Measurements from ENCODE around the gene SDCBP2. TPM values are rescaled to one million over a fixed set of nuclear protein-coding genes. Genes with fewer than 3 reads are reported as not detected.

The SDCBP2 gene
- total RNA-seq, 1 experiment from 2014 or later: 1.9 TPM

GRCh38 chr20:1363522-1363921 lies 34.6 kb upstream of the SDCBP2 start:
- no peaks in the 10 kb centered on the region for H3K79me2 ChIP-seq (ENCODE audit: insufficient read depth, low read length)
- no CpG with 5 or more reads among the region's 5 CpGs for WGBS (ENCODE audit: extremely low coverage, insufficient read length, low lambda C conversion rate)
- no peak overlapping the region for H3K4me3 Mint-ChIP-seq
- H3K23me2 ChIP-seq (ENCODE audit: insufficient read length, low read depth, low read length, poor library complexity, severe bottlenecking): no peaks in the 10 kb centered on the region
- no peak overlapping the region for H2AK5ac ChIP-seq (ENCODE audit: insufficient read length, low read length)
- H3K27me3 Mint-ChIP-seq (ENCODE audit: low read depth): no peaks in the 10 kb centered on the region
- DNase-seq: no peak
- no peak overlapping the region for H2BK15ac ChIP-seq (ENCODE audit: low read depth, low read length)
- peaks cover 22 to 37% (median 37%) of the 10 kb centered on the region in 3 experiments for H3K36me3 Mint-ChIP-seq (ENCODE audit: insufficient read depth in 1 of 3, low read depth in 3 of 3)
- no peak overlapping the region for H3K56ac ChIP-seq (ENCODE audit: insufficient read length, low read depth, low read length)
- no peaks in the 10 kb centered on the region for H3K27me3 ChIP-seq (ENCODE audit: insufficient read depth, low read length)
- no peak overlapping the region for H3K14ac ChIP-seq (ENCODE audit: insufficient read depth, low read length)
- no peak overlapping the region for H2AFZ ChIP-seq (ENCODE audit: low read length)
- H3K9me3 ChIP-seq (ENCODE audit: control insufficient read depth, low read depth, low read length): no peaks in the 10 kb centered on the region
- H3K27ac Mint-ChIP-seq: no peak overlapping the region
- no peak overlapping the region for H3K9ac ChIP-seq (ENCODE audit: extremely low read depth, insufficient read length, low read length)
- H3T11ph ChIP-seq (ENCODE audit: low read length): no peak overlapping the region
- no peaks in the 10 kb centered on the region for H3K4me1 Mint-ChIP-seq
- no peak overlapping the region for H4K8ac ChIP-seq (replicated peaks; ENCODE audit: insufficient read length, low read depth, low read length)
- H4K5ac ChIP-seq (ENCODE audit: insufficient read length, low read depth, low read length): no peak overlapping the region
- H2BK12ac ChIP-seq (ENCODE audit: insufficient read length, low read depth, low read length): no peak overlapping the region
- H2BK20ac ChIP-seq (ENCODE audit: low read depth, low read length, poor library complexity, severe bottlenecking): no peak overlapping the region
- no peak overlapping the region for H2BK5ac ChIP-seq (ENCODE audit: insufficient read length, low read length)
- no peak overlapping the region for H3K4ac ChIP-seq (ENCODE audit: low read depth, low read length)
- no peak for TF ChIP-seq CTCF (conservative IDR thresholded peaks at IDR 0.05)
- H3K27ac ChIP-seq (ENCODE audit: insufficient read length, low read depth, low read length): no peak overlapping the region
- H4K91ac ChIP-seq (ENCODE audit: insufficient read length, low read depth, low read length): no peak overlapping the region
- H3K4me2 ChIP-seq (ENCODE audit: insufficient read depth, insufficient read length, low read length): no peak overlapping the region
- H3K18ac ChIP-seq (ENCODE audit: insufficient read length, low read depth, low read length): no peak overlapping the region
- no peaks in the 10 kb centered on the region for H3K4me1 ChIP-seq (ENCODE audit: insufficient read depth, low read length)
- H3K79me1 ChIP-seq (ENCODE audit: insufficient read depth, low read depth, low read length, poor library complexity, severe bottlenecking): no peaks in the 10 kb centered on the region
- H3K9me3 Mint-ChIP-seq: peaks cover 0 to 3% of the 10 kb centered on the region in 2 experiments; a peak in 1 of 5 replicates
- no peak overlapping the region for H3K23ac ChIP-seq (ENCODE audit: insufficient read length, low read depth, low read length)
- H4K20me1 ChIP-seq (ENCODE audit: control insufficient read depth, insufficient read depth, insufficient read length): no peaks in the 10 kb centered on the region
- H2BK120ac ChIP-seq (ENCODE audit: low read depth, low read length, poor library complexity, severe bottlenecking): no peak overlapping the region

Measured in H9 (cell line).